Measurements from ENCODE around the gene RRP8.

DNA sequence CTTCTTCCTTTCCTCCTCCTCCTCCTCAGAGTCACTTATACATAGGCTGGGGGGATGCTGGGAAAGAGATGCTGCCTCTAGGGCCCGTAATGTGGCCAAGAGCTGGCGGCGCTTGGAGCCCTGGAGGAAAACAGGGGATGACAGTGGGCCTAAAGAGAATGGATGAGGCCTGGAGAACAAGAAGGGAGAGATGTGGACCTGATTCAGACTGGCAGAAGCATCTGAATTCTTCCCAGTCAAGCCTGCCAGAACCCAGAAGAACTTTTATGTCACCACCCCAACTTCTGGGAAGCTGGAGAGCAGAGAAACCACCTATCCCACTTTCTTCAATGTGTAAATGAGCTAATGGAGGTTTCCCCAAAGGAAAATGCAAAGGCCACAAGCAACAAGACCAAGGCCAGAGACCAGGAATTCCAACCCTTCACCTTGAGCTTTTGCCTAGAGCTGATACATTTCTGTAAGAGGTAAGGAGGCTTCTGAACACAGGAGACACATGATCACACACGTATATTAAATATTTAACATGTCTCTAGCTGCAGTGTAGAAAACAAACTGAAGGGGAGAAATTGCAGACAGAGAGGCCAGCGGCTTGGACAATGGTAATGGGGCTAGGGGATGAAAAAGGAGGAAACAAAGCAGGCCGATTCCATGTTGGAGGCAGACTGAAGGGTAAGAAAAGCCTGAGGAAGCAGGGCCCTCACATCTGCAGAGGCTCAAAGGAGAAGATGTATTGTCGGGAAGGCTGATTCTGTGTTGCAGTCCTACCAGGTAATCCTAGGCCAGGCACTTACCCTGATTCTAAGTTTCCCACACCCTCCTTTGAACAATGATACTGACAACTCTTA, 1.1 kb downstream of the RRP8 start:
- no peak for TF ChIP-seq EP300 (IDR thresholded peaks at IDR 0.05)
- no peak for TF ChIP-seq POLR2A (IDR thresholded peaks at IDR 0.05)
- TF ChIP-seq, protein P1, sequence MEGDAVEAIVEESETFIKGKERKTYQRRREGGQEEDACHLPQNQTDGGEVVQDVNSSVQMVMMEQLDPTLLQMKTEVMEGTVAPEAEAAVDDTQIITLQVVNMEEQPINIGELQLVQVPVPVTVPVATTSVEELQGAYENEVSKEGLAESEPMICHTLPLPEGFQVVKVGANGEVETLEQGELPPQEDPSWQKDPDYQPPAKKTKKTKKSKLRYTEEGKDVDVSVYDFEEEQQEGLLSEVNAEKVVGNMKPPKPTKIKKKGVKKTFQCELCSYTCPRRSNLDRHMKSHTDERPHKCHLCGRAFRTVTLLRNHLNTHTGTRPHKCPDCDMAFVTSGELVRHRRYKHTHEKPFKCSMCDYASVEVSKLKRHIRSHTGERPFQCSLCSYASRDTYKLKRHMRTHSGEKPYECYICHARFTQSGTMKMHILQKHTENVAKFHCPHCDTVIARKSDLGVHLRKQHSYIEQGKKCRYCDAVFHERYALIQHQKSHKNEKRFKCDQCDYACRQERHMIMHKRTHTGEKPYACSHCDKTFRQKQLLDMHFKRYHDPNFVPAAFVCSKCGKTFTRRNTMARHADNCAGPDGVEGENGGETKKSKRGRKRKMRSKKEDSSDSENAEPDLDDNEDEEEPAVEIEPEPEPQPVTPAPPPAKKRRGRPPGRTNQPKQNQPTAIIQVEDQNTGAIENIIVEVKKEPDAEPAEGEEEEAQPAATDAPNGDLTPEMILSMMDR (IDR thresholded peaks at IDR 0.05): no peak

All from tibial nerve (tissue), 4 donors.